HG03064 (cell line): ENCODE results near the gene SCGB3A2.

Source experiments
- ATAC-seq: cut with Tn5 transposase; IDR thresholded peaks from one replicate; pipeline ENCODE4 v1.9.1; 2021; ENCODE audit warnings: low read depth; ENCODE audit not compliant: unreplicated experiment

SCGB3A2 gene

GRCh38 chr5:147878066-147878759 lies at the start of gene SCGB3A2:
Gene SCGB3A2, plus strand, starts transcription at chr5:147878711. Its CDS starts 93 bp downstream, at chr5:147878804.
- ATAC-seq, result no peak

GRCh38 chr5:147830035-147830434 lies 48.5 kb upstream of the SCGB3A2 start:
- ATAC-seq, result no peak

GRCh38 chr5:147831465-147831864 lies 47.0 kb upstream of the SCGB3A2 start, which contains the start of gene SPINK1:
Gene SPINK1, minus strand, starts transcription at chr5:147831671. Its CDS starts 94 bp downstream, at chr5:147831577.
- ATAC-seq, result no peak

GRCh38 chr5:147832541-147832940 lies 46.0 kb upstream of the SCGB3A2 start:
- ATAC-seq, result no peak

- ATAC-seq, result no peak
These were observed 43.1 kb upstream of the SCGB3A2 start for GRCh38 chr5:147835386-147835798.

- ATAC-seq, result no peak
These were observed 42.1 kb upstream of the SCGB3A2 start for GRCh38 chr5:147836439-147836838.

GRCh38 chr5:147842869-147843268 lies 35.6 kb upstream of the SCGB3A2 start:
- no peak for ATAC-seq

GRCh38 chr5:147844846-147845245 lies 33.7 kb upstream of the SCGB3A2 start:
- no peak for ATAC-seq

- no peak for ATAC-seq
These were observed 32.9 kb upstream of the SCGB3A2 start for GRCh38 chr5:147845618-147846017.

GRCh38 chr5:147849226-147849625 lies 29.3 kb upstream of the SCGB3A2 start:
- ATAC-seq, result no peak

- ATAC-seq, result no peak
These were observed 26.9 kb upstream of the SCGB3A2 start for GRCh38 chr5:147851578-147851977.

- ATAC-seq, result no peak
These were observed 26.1 kb upstream of the SCGB3A2 start for GRCh38 chr5:147852365-147852764.

GRCh38 chr5:147853372-147853987 lies 25.0 kb upstream of the SCGB3A2 start:
- no peak for ATAC-seq

GRCh38 chr5:147854331-147854730 lies 24.2 kb upstream of the SCGB3A2 start:
- no peak for ATAC-seq

- ATAC-seq, result no peak
These were observed 23.4 kb upstream of the SCGB3A2 start for GRCh38 chr5:147854894-147855773.

GRCh38 chr5:147855774-147856069 lies 22.8 kb upstream of the SCGB3A2 start:
- no peak for ATAC-seq

- no peak for ATAC-seq
These were observed 21.7 kb upstream of the SCGB3A2 start for GRCh38 chr5:147856801-147857200.

GRCh38 chr5:147857302-147858129 lies 21.0 kb upstream of the SCGB3A2 start:
- ATAC-seq, result peak; percentile 86

GRCh38 chr5:147858565-147858964 lies 19.9 kb upstream of the SCGB3A2 start:
- ATAC-seq, result no peak

- no peak for ATAC-seq
These were observed 18.4 kb upstream of the SCGB3A2 start for GRCh38 chr5:147859962-147860640.
